NCI-H69 (cell line): ENCODE results near the gene HOXC5.
"Not testable (repeated sequence)": the region's sequence is repeated elsewhere in the genome, so short reads cannot be mapped to it uniquely, and the experiment has no call there.

Source experiments
- DNase-seq: peaks from one replicate; lab custom pipeline; 2025; lab: John Stamatoyannopoulos, UW

HOXC5 gene

DNA sequence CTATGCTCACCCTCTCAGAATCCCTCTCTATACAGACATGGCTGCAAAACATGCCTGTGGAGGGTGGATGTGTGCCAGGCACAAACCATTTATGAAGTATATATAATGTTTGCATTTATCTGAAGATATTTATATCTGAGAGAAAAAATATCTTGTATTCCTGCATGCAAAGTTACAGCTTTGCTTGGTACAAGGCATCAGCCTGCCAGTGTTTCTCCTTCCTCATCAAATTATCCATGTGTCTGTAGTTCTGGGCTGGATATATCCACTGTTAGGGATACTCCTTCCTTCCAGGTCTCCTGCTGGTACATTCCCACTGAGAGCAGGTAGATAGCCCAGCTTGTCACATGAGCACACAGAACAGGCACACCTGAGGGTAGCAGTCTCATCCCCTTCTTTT is 32.8 kb downstream of the HOXC5 start:
- DNase-seq: no peak

DNA sequence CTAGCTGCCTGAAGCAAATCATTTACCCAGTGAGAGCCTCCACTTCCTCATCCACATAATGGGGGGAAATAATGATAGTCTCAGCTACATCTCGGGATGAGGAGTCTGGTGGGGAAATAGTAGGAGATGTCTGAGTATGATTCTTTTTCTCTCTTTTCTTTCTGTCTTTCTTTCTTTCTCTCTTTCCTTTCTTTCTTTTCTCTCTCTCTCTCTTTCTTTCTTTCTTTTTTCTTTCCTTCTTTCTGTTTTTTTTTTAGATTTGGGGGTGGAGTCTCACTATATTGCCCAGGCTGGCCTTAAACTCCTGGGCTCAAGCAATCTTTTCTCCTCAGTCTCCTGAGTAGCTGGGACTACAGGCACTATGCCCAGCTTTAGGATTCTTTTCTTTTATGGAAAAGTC is 33.6 kb downstream of the HOXC5 start:
- no peak for DNase-seq

DNA sequence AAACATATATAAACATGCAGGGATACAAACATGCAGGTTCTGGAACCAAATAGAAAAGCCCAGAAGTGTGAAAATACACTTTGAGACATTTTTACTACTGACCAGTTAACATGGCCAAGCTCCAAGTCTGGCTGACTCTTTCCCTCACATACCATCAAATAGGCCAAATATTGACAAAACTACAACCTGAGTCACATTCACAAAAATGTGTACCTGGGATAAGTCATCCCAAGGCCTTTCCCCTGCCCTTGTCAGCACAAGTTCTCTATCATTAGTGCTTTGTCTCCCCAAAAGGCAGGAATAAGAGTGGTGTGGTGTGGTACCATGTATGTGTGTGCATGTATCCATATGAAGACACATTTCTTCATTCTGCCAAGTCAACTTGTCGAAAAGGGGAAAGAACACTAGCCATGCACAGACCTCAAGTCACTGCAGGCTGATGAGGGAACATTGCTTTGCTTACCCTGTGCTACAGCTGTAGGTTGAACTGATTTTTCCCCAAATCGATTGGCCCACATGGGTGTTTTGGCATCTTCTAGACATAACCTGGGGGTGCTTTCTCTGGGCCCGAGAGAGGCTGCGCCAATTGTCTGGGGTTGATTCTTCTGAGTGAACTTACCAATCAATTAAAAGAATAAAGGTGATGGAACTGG is 35.7 kb downstream of the HOXC5 start:
- no peak for DNase-seq

DNA sequence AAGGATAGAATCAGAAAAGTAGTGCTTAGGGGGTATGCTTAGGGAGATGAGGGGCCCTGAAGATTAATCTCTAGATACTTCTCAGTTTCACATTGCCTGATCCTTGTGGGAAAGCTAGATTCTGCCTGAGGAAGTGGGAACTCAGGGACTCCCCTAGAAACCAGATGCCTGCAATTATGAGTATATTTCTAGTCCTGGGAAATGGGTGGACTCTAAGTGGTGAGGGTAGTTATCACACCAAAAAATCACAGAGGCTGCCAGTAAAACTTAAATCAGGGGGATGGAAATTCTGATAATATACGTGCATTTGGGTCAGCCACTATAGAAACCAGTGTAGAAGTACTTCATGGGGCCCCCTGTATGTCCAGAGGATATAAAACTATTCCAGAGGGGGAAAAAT is 39.1 kb downstream of the HOXC5 start:
- no peak for DNase-seq

DNA sequence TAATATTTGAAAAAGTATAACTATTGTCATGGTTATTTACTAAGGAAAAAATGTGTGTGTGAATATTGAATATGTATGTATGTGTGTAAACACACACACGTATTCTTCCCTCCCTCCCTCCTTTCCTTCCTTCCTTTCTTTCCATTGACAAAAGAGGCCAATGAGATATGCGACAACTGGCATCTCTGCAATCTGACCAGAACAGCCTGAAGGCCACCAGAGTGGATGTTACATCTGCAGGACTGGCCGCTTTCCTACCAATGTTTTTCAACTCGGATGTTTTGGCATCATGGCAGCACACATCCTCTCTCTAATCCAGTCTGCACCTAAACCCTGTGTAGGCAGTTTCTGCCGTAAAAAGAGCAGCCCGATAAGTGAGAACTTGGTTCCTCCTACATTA is 41.5 kb downstream of the HOXC5 start:
- no peak for DNase-seq

DNA sequence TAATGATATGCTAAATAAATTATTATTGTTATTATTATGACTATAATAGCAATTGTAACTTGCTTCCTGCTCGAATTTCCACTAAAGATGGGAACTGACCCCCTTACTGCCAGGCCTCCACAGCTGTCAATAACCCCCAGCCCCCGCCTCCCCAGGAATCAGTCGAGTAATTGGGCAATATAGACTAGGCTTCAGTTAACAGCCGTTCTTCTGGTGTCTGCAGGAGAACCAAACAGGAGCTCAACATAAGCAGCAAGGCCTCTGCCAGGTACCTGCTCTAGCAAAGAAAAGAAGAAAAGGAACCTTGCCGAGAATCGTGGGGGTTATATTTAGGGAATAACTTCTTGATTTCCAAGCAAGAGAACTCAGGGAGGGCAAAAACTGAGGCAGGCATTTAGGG is 42.6 kb downstream of the HOXC5 start:
- no peak for DNase-seq

DNA sequence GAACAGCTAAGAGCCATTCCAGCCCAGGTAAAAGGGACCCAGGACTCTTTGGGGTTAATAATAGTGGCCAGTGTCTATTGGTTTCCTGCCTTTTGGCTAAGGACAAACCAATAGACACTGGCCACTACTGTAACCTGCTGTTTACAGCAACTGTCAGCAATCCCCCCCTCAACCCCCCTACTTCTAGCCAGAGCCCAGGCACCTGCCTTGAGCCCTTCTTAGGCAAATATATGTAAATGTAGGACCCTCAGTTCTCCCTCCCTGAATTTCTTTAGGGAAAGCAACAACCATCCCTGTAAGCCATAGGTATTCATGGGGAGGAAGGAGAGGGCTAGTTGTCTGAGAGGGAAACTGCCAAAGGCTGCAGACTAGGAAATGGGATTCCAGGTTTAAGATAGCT is 43.1 kb downstream of the HOXC5 start:
- no peak for DNase-seq

DNA sequence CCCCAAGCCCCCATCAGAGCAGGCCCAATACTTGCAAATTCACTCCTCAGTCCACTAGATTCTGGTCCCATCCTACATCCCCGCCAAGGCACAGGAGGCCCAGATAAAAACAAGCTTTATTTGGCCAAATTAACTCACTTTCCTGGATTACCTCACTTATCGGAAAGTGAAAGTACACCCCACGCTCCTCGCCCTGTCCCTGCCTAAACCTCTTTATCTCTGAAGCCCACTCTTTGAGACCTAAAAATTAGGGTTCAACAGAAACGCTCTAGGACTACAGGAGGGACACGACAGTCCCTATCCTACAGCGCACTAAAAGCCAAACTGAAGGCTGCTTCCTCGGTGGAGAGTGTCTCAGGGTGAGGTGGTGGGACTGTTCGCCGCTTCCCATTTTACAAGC is 45.0 kb downstream of the HOXC5 start:
- DNase-seq: not testable (repeated sequence)

DNA sequence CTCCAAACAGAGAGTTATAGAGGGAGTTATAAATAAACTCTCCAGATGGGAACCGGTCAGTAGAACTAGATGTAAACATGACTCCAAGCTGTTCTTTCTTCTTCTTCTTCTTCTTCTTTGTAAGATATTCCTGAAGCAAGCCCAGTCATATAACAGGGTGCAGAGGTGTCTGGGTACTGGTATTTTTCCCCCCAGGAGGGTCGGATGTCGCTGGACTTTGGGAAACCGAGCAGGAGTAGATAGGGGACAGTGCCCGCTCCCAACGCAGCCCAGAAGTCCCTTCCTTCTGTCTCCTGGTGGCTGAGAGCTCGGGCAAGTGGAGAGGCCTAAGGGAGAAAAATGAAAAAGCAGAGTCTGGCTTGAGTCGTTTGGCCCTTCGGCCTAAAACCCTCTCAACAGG is 46.3 kb downstream of the HOXC5 start:
- not testable (repeated sequence) for DNase-seq

DNA sequence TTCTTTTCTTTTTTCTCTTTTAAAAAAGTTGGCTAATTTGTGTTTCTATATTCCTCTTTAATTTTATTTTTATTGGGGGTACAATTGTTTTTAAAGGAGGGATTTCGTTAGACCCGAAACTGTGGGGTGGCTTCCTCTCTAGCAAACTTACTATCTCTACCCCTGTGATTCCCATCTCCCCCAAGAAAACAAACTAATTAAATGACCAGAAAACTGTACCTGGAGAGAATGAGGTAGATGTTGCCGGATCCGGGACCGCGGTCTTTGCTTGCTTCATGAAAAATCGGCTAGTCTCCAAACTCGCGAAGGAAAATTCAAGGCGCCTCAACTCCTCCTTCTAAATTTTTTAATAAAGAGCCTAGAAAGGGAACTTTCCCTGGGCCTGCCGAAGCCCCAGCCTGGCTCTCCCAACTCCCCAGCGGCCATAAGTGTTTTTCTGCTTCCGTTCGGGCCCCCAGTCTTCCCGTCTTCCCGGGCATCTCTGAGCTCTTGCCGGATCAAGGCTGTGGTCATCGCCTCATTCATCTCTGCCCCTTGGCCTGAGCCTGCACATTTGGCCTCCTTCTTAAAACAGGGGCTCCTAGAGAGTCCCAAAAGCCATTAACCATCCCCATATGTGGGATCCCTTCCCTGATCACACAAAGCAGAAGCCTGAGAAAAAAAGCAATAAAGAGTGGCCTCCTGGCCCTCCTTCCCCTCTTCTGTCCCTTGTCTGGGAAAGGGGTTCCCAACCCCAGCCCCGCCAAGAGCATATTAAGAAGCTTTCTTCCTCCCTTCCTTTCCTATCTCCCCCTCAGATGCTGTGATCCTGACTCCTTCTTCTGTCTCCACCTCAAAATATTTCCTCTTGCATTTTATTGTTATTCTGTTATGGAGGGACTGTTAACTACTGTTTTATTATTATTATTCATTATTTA is 47.4 kb downstream of the HOXC5 start:
- not testable (repeated sequence) for DNase-seq

DNA sequence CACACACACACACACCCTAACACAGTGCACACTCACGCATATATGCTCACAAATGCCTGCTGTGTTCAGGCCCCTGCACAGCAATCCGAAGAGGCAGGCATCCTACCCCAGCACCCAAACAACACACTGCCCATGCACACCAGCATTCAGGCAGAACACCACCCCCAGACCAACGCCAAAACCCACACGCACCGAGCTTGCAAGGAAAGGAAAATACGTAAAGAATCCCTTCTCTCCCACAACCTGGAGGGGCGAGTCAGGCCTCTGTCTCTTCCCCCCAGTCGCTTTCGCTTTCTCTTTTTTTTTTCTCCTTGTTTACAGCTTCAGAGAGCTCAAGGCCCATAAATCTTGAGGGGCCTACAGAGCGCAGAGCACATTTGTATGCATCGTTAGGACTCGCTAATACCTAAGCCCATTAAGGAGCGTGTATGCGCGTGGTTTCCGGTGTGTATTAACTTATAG is 48.2 kb downstream of the HOXC5 start:
- DNase-seq: not testable (repeated sequence)

DNA sequence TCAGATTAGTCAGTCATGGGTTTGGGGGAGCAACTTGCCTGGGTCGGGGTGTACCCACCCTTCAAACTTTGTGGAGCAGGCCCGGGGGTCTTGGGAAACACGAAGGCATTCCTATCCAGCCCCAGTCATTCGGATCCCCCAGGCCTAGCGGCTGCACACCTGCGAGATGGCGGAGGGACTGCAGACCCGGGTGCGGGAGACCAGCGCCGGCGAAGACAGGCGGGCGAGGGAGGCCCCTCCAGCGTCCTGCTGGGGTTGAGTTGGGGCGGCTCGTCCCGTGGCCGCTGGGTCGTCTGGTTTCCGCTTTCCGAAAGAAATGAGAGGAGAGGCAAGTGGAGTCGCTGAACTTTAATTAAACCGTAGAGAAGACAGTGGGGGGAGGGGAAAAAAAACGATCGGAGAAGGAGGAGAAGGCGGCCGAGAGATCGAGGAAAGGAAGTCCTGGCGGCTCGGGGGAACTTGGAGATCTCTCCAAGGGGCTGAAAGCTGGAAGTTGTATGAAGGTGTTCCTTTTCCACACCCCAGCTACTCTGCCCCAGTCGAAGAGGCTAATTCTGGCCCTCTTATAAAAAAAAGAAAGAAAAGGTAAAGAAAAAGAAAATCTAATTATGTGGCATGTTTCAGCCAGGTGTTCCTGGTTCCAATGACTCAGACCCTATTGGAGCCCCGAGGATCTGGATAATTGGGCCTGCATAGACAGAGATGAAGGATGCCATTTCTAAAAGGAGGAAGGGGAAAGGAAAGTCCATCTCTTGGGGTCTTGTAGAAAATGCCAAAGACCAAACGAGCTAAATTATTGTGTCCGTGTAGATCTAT is 48.9 kb downstream of the HOXC5 start:
- DNase-seq: not testable (repeated sequence)

DNA sequence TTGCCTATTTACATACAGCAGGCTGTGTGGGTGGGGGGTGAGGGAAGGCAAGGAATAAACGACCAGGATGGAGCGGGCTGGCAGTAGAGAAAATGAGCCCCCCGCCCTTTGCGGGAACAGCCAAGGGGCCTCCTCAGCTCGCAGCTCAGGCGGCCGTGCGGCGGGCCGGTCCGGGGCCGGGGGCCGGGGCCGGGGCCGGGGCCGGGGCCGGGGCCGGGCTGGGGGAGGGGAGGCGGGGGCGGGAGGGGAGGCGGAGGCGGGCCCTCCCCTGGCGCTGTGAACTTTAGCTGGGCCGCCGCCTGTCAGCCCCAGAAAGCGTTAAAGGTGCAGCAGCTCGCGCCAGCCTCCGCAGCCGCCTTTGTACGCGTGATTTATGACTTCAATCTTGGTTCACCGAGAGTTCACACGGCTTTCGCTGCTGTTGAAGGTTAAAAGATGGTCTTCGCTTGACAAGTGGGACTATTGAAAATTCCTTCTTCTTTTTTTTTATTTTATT is 49.6 kb downstream of the HOXC5 start:
- DNase-seq: peak; percentile 89
